H9 (cell line): ENCODE data around the gene TBX19. TPM values are rescaled to one million over a fixed set of nuclear protein-coding genes. Genes with fewer than 3 reads are reported as not detected.

Experiments
- DNase-seq: peaks from one replicate; pipeline ENCODE4 v3.0.0-alpha.2; 2017
- H2AFZ ChIP-seq: one replicate; pipeline ENCODE4 v1.6.1; 2013; ENCODE audit warnings: mild to moderate bottlenecking, low read length, control low read depth, moderate library complexity
- H2AK5ac ChIP-seq: 2 replicates; pipeline ENCODE4 v1.6.1; 2013; ENCODE audit warnings: low read length, control low read depth, mixed read lengths; ENCODE audit not compliant: insufficient read length
- H2BK120ac ChIP-seq: one replicate; pipeline ENCODE4 v1.6.1; 2013; ENCODE audit warnings: low read depth, mild to moderate bottlenecking, low read length, control low read depth, inconsistent platforms; ENCODE audit not compliant: poor library complexity, severe bottlenecking
- H2BK12ac ChIP-seq: 2 replicates; pipeline ENCODE4 v1.6.1; 2013; ENCODE audit warnings: low read length, control low read depth, mixed read lengths, low read depth; ENCODE audit not compliant: insufficient read length
- H2BK15ac ChIP-seq: 2 replicates; pipeline ENCODE4 v1.6.1; 2013; ENCODE audit warnings: low read depth, low read length, control low read depth
- H2BK20ac ChIP-seq: one replicate; pipeline ENCODE4 v1.6.1; 2013; ENCODE audit warnings: low read depth, mild to moderate bottlenecking, low read length, control low read depth, inconsistent platforms; ENCODE audit not compliant: poor library complexity, severe bottlenecking
- H2BK5ac ChIP-seq: 2 replicates; pipeline ENCODE4 v1.6.1; 2013; ENCODE audit warnings: low read length, control low read depth, mixed read lengths; ENCODE audit not compliant: insufficient read length
- H3K14ac ChIP-seq: 2 replicates; pipeline ENCODE4 v1.6.1; 2013; ENCODE audit warnings: low read length, control low read depth; ENCODE audit not compliant: insufficient read depth
- H3K18ac ChIP-seq: 2 replicates; pipeline ENCODE4 v1.6.1; 2013; ENCODE audit warnings: low read depth, mild to moderate bottlenecking, mixed read lengths, low read length, control low read depth; ENCODE audit not compliant: insufficient read length
- H3K23ac ChIP-seq: 2 replicates; pipeline ENCODE4 v1.6.1; 2013; ENCODE audit warnings: low read length, control low read depth, mixed read lengths, low read depth; ENCODE audit not compliant: insufficient read length
- H3K23me2 ChIP-seq: 2 replicates; pipeline ENCODE4 v1.6.1; 2013; ENCODE audit warnings: low read depth, mild to moderate bottlenecking, mixed read lengths, low read length, control low read depth; ENCODE audit not compliant: insufficient read length, poor library complexity, severe bottlenecking
- H3K27ac ChIP-seq: 2 replicates; pipeline ENCODE4 v1.5.1; 2013; ENCODE audit warnings: low read length, control low read depth, mixed read lengths, low read depth; ENCODE audit not compliant: insufficient read length
- H3K27me3 ChIP-seq: 2 replicates; pipeline ENCODE4 v1.6.1; 2013; ENCODE audit warnings: low read length, control low read depth, inconsistent platforms; ENCODE audit not compliant: insufficient read depth
- H3K4ac ChIP-seq: 2 replicates; pipeline ENCODE4 v1.6.1; 2013; ENCODE audit warnings: low read depth, mild to moderate bottlenecking, control low read depth, inconsistent platforms, low read length, moderate library complexity
- H3K4me1 ChIP-seq: 2 replicates; pipeline ENCODE4 v1.6.1; 2013; ENCODE audit warnings: low read length, control low read depth, inconsistent platforms; ENCODE audit not compliant: insufficient read depth
- H3K4me2 ChIP-seq: 2 replicates; pipeline ENCODE4 v1.6.1; 2013; ENCODE audit warnings: low read length, control low read depth, mixed read lengths; ENCODE audit not compliant: insufficient read length, insufficient read depth
- H3K56ac ChIP-seq: 2 replicates; pipeline ENCODE4 v1.6.1; 2013; ENCODE audit warnings: low read depth, mild to moderate bottlenecking, mixed read lengths, low read length, control low read depth; ENCODE audit not compliant: insufficient read length
- H3K79me1 ChIP-seq: 2 replicates; pipeline ENCODE4 v1.6.1; 2013; ENCODE audit warnings: low read depth, mild to moderate bottlenecking, moderate library complexity, low read length, control low read depth, inconsistent platforms; ENCODE audit not compliant: insufficient read depth, poor library complexity, severe bottlenecking
- H3K79me2 ChIP-seq: 2 replicates; pipeline ENCODE4 v1.6.1; 2013; ENCODE audit warnings: low read length, control low read depth, inconsistent platforms; ENCODE audit not compliant: insufficient read depth
- H3K9ac ChIP-seq: 2 replicates; pipeline ENCODE4 v1.6.1; 2013; ENCODE audit warnings: low read length, control low read depth, mixed read lengths; ENCODE audit not compliant: insufficient read length; ENCODE audit errors: extremely low read depth
- H3K9me3 ChIP-seq: one replicate; pipeline ENCODE4 v1.6.1; 2013; ENCODE audit warnings: low read depth, low read length, inconsistent platforms; ENCODE audit not compliant: control insufficient read depth
- H3T11ph ChIP-seq: one replicate; pipeline ENCODE4 v1.6.1; 2013; ENCODE audit warnings: mild to moderate bottlenecking, low read length, control low read depth, inconsistent platforms
- H4K20me1 ChIP-seq: one replicate; pipeline ENCODE4 v1.6.1; 2013; ENCODE audit not compliant: control insufficient read depth, insufficient read length, insufficient read depth
- H4K5ac ChIP-seq: 2 replicates; pipeline ENCODE4 v1.6.1; 2013; ENCODE audit warnings: low read depth, mild to moderate bottlenecking, mixed read lengths, low read length, control low read depth; ENCODE audit not compliant: insufficient read length
- H4K8ac ChIP-seq: replicated peaks from 2 replicates; pipeline ENCODE4 v1.6.1; 2013; ENCODE audit warnings: low read length, control low read depth, mixed read lengths, low read depth; ENCODE audit not compliant: insufficient read length
- H4K91ac ChIP-seq: 2 replicates; pipeline ENCODE4 v1.6.1; 2013; ENCODE audit warnings: low read depth, mild to moderate bottlenecking, moderate library complexity, mixed read lengths, low read length, control low read depth; ENCODE audit not compliant: insufficient read length
- H3K27ac Mint-ChIP-seq, 3 experiments: 2 replicates in 2 of 3; 3 replicates in 1 of 3; pipeline ENCODE4 v1.8.0; 2020 to 2021; ENCODE audit warnings: mixed read lengths in 3 of 3, mild to moderate bottlenecking in 1 of 3, moderate library complexity in 1 of 3
- H3K27me3 Mint-ChIP-seq: 2 replicates; pipeline ENCODE4 v1.8.0; 2021; ENCODE audit warnings: low read depth, mild to moderate bottlenecking, moderate library complexity, mixed read lengths
- H3K36me3 Mint-ChIP-seq, 3 experiments: 2 replicates in 2 of 3; 3 replicates in 1 of 3; pipeline ENCODE4 v1.8.0; 2020 to 2021; ENCODE audit warnings: low read depth in 3 of 3, mixed read lengths in 3 of 3; ENCODE audit not compliant: insufficient read depth in 1 of 3
- H3K4me1 Mint-ChIP-seq, 2 experiments: 2 replicates each; pipeline ENCODE4 v1.8.0; 2020; ENCODE audit warnings: mixed read lengths in 2 of 2
- H3K4me3 Mint-ChIP-seq, 2 experiments: 2 replicates in 1 of 2; 3 replicates in 1 of 2; pipeline ENCODE4 v1.8.0; 2020 to 2021; ENCODE audit warnings: mild to moderate bottlenecking in 2 of 2, mixed read lengths in 2 of 2, moderate library complexity in 1 of 2
- H3K9me3 Mint-ChIP-seq, 2 experiments: 2 replicates in 1 of 2; 3 replicates in 1 of 2; pipeline ENCODE4 v1.8.0; 2020; ENCODE audit warnings: mild to moderate bottlenecking in 2 of 2, mixed read lengths in 2 of 2, moderate library complexity in 1 of 2
- CTCF ChIP-seq: fragments of 200-600 bp; sonication (generic); conservative IDR thresholded peaks from 3 replicates; pipeline ENCODE4 v1.8.0; 2021; ENCODE audit warnings: antibody characterized with exemption, mild to moderate bottlenecking
- WGBS: extraction: QIAGEN DNeasy Blood & Tissue Kit; methylation state at CpG from one replicate; pipeline ENCODE4 v1.1.7; 2013; ENCODE audit warnings: missing lambda C conversion rate, low lambda C conversion rate, mixed read lengths; ENCODE audit not compliant: insufficient read length; ENCODE audit errors: extremely low coverage; 5-methylcytosine and 5-hydroxymethylcytosine counted together
- total RNA-seq: library from RNA; stranded (reverse); gene quantifications from 2 replicates; pipeline ENCODE4 v1.2.1, GENCODE V29; 2021

TBX19 gene
- total RNA-seq, 1 experiment from 2014 or later: 0.48 TPM

GRCh38 chr1:168293356-168293755, 12.7 kb downstream of the TBX19 start:
- Histone ChIP-seq H3K9ac (no peak overlapping the region), H2BK12ac (no peak overlapping the region), H3K14ac (no peak overlapping the region), H3K4me2 (no peak overlapping the region), H3K4me1 (peaks cover 3% of the 10 kb centered on the region; the same call in 1 of the 2 replicates), H2BK20ac (no peak overlapping the region), H3K27ac (no peak overlapping the region), H2AK5ac (no peak overlapping the region), H4K5ac (no peak overlapping the region), H3T11ph (no peak overlapping the region), H2BK15ac (no peak overlapping the region), H4K91ac (no peak overlapping the region), H4K8ac (no peak overlapping the region), H3K18ac (no peak overlapping the region), H3K79me2 (no peaks in the 10 kb centered on the region), H2BK5ac (no peak overlapping the region), H3K79me1 (no peaks in the 10 kb centered on the region), H2BK120ac (no peak overlapping the region), H3K27me3 (no peaks in the 10 kb centered on the region), H3K9me3 (no peaks in the 10 kb centered on the region), H3K4ac (no peak overlapping the region), H2AFZ (no peak overlapping the region), H3K56ac (no peak overlapping the region), H3K23me2 (no peaks in the 10 kb centered on the region), H3K23ac (no peak overlapping the region), H4K20me1 (no peaks in the 10 kb centered on the region)
- no peaks in the 10 kb centered on the region for H3K36me3 Mint-ChIP-seq
- no peak overlapping the region for H3K4me3 Mint-ChIP-seq
- TF ChIP-seq CTCF: no peak
- H3K27me3 Mint-ChIP-seq: no peaks in the 10 kb centered on the region
- no peak for DNase-seq
- H3K9me3 Mint-ChIP-seq: no peaks in the 10 kb centered on the region
- WGBS: no CpG with 5 or more reads among the region's 1 CpG
- H3K27ac Mint-ChIP-seq: 0 out of 7 replicates have a peak overlapping the region, but pooled peaks of 1 of the 3 experiments have one; percentile 35
- H3K4me1 Mint-ChIP-seq: peaks cover 9 to 10% of the 10 kb centered on the region in 2 experiments
